ENCODE results near the gene CDC37L1.

The CDC37L1 gene

GRCh38 chr9:4679268-4680172 lies at the start of gene CDC37L1:
Gene CDC37L1 (plus strand): TSS chr9:4679569. CDS start chr9:4679768, 199 bp downstream.
- Histone ChIP-seq H2AFZ (ENCODE audit: low read length) (peak within 1 kb of the TSS; percentile 50), H3K36me3 (ENCODE audit: insufficient read depth, low read length) (0 out of 2 replicates have a peak, but pooled peaks cover 5% of the 10 kb centered on the region), H4K20me1 (ENCODE audit: insufficient read depth, low read length) (no peaks in the 10 kb centered on the region), H3K4me3 (ENCODE audit: low read depth, low read length, poor library complexity, severe bottlenecking) (peak within 1 kb of the TSS; percentile 80), H3K27ac (ENCODE audit: low read depth, low read length, poor library complexity, severe bottlenecking) (peak within 1 kb of the TSS; percentile 87), H3K9ac (ENCODE audit: low read length) (peak within 1 kb of the TSS; percentile 87), H3K79me2 (ENCODE audit: insufficient read depth, low read length) (peaks cover 22% of the 10 kb centered on the region), H3K4me2 (ENCODE audit: low read length) (peak within 1 kb of the TSS; percentile 82), H3K27me3 (ENCODE audit: insufficient read depth, low read length) (no peaks in the 10 kb centered on the region), H3K9me2 (ENCODE audit: low read depth, low read length) (no peaks in the 10 kb centered on the region), H3K4me1 (ENCODE audit: insufficient read depth, low read length, severe bottlenecking) (peaks cover 22% of the 10 kb centered on the region), H3F3A (ENCODE audit: insufficient read depth, low read length) (no peaks in the 10 kb centered on the region), H3K9me3 (ENCODE audit: low read length) (no peaks in the 10 kb centered on the region)
- no peak for TF ChIP-seq EZH2 (IDR thresholded peaks at IDR 0.05; ENCODE audit: borderline replicate concordance, low read length)
- peak; percentile 54 for TF ChIP-seq CTCF (IDR thresholded peaks at IDR 0.05; ENCODE audit: low read length)

- Histone ChIP-seq H3K36me3 (ENCODE audit: insufficient read depth, low read length) (no peaks in the 10 kb centered on the region), H3F3A (ENCODE audit: insufficient read depth, low read length) (no peaks in the 10 kb centered on the region), H3K9ac (ENCODE audit: low read length) (no peak overlapping the region), H3K27ac (ENCODE audit: low read depth, low read length, poor library complexity, severe bottlenecking) (no peak overlapping the region), H3K79me2 (ENCODE audit: insufficient read depth, low read length) (no peaks in the 10 kb centered on the region), H3K9me3 (ENCODE audit: low read length) (no peaks in the 10 kb centered on the region), H3K4me2 (ENCODE audit: low read length) (no peak overlapping the region), H3K27me3 (ENCODE audit: insufficient read depth, low read length) (no peaks in the 10 kb centered on the region), H4K20me1 (ENCODE audit: insufficient read depth, low read length) (no peaks in the 10 kb centered on the region), H3K9me2 (ENCODE audit: low read depth, low read length) (no peaks in the 10 kb centered on the region), H3K4me1 (ENCODE audit: insufficient read depth, low read length, severe bottlenecking) (no peaks in the 10 kb centered on the region), H3K4me3 (ENCODE audit: low read depth, low read length, poor library complexity, severe bottlenecking) (no peak overlapping the region), H2AFZ (ENCODE audit: low read length) (no peak overlapping the region)
- TF ChIP-seq CTCF (IDR thresholded peaks at IDR 0.05; ENCODE audit: low read length), result no peak
- no peak for TF ChIP-seq EZH2 (IDR thresholded peaks at IDR 0.05; ENCODE audit: borderline replicate concordance, low read length)
Measured at GRCh38 chr9:4630836-4631235, 48.5 kb upstream of the CDC37L1 start.

- no peak overlapping the region for H3K9ac ChIP-seq (ENCODE audit: low read length)
- H3K79me2 ChIP-seq (ENCODE audit: insufficient read depth, low read length), result no peaks in the 10 kb centered on the region
- no peak overlapping the region for H3K27ac ChIP-seq (ENCODE audit: low read depth, low read length, poor library complexity, severe bottlenecking)
- no peaks in the 10 kb centered on the region for H3K4me1 ChIP-seq (ENCODE audit: insufficient read depth, low read length, severe bottlenecking)
- no peaks in the 10 kb centered on the region for H3K27me3 ChIP-seq (ENCODE audit: insufficient read depth, low read length)
- H3K9me3 ChIP-seq (ENCODE audit: low read length), result no peaks in the 10 kb centered on the region
- H4K20me1 ChIP-seq (ENCODE audit: insufficient read depth, low read length), result no peaks in the 10 kb centered on the region
- no peaks in the 10 kb centered on the region for H3K9me2 ChIP-seq (ENCODE audit: low read depth, low read length)
- no peaks in the 10 kb centered on the region for H3F3A ChIP-seq (ENCODE audit: insufficient read depth, low read length)
- H3K36me3 ChIP-seq (ENCODE audit: insufficient read depth, low read length), result no peaks in the 10 kb centered on the region
- TF ChIP-seq CTCF (IDR thresholded peaks at IDR 0.05; ENCODE audit: low read length) (no peak), EZH2 (IDR thresholded peaks at IDR 0.05; ENCODE audit: borderline replicate concordance, low read length) (no peak)
- no peak overlapping the region for H3K4me2 ChIP-seq (ENCODE audit: low read length)
- H2AFZ ChIP-seq (ENCODE audit: low read length), result no peak overlapping the region
- no peak overlapping the region for H3K4me3 ChIP-seq (ENCODE audit: low read depth, low read length, poor library complexity, severe bottlenecking)
Measured at GRCh38 chr9:4638968-4639367, 40.4 kb upstream of the CDC37L1 start.
